ENCODE results near the gene GRIA3. TPM values are rescaled to one million over a fixed set of nuclear protein-coding genes. Genes with fewer than 3 reads are reported as not detected.
"Not testable (repeated sequence)": the region's sequence is repeated elsewhere in the genome, so short reads cannot be mapped to it uniquely, and the experiment has no call there.

Gene GRIA3
- total RNA-seq, 1 donor from 2014 or later = not detected

DNA sequence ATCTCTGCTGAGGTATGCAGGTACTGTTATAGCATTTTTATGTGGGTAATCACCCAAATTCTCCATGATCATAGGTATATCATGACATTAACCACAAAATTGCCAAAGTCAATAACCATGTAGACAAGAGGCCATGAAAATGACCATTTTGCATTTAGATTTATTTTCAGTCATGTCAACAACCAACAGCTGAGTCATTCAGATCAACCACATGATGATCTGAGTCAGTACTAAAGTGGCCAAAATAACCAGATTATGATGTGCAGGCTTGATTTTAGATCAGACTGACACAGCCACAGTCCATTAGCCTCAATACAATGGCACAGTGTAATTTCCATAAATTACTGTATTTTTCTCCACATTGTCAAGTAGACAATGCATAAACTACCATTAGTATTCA, 240.5 kb downstream of the GRIA3 start:
- Mint-ChIP-seq H3K27ac (no peak overlapping the region), H3K27me3 (ENCODE audit: low read depth) (no peaks in the 10 kb centered on the region), H3K36me3 (ENCODE audit: low read depth) (no peaks in the 10 kb centered on the region), H3K4me3 (ENCODE audit: low read depth) (no peak overlapping the region), H3K4me1 (ENCODE audit: low read depth) (peaks cover 2% of the 10 kb centered on the region), H3K9me3 (no peaks in the 10 kb centered on the region)
- intact Hi-C loops (cut with micrococcal nuclease) = no loop called here
- no peak for DNase-seq (ENCODE audit: low spot score)

DNA sequence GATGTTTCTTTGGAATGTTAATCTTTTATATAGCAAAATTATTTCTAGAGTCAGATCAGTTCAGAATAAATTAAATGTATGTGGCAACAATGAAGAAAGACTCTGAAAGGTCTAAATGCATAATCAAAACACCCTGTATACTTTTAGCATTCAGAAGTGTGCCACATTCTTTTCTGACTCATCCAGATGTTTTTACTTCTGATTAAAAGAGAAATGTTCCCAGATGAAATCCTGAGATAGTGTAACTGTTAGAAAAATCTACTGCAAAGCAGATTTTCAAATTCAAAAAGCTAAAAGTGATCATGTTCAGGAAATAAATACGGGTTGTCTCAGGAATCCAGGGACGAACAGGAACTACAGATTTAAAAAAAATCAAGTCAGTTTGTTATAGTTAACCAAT, 241.4 kb downstream of the GRIA3 start:
- Mint-ChIP-seq H3K4me3 (ENCODE audit: low read depth) (no peak overlapping the region), H3K9me3 (no peaks in the 10 kb centered on the region), H3K36me3 (ENCODE audit: low read depth) (no peaks in the 10 kb centered on the region), H3K27ac (no peak overlapping the region), H3K27me3 (ENCODE audit: low read depth) (no peaks in the 10 kb centered on the region), H3K4me1 (ENCODE audit: low read depth) (peaks cover 2% of the 10 kb centered on the region)
- intact Hi-C loops (cut with micrococcal nuclease) = no loop called here
- no peak for DNase-seq (ENCODE audit: low spot score)

GRCh38 chrX:123425904-123426303, 241.8 kb downstream of the GRIA3 start:
- intact Hi-C loops (cut with micrococcal nuclease) = no loop called here
- H3K36me3 Mint-ChIP-seq (ENCODE audit: low read depth) = no peaks in the 10 kb centered on the region
- H3K4me3 Mint-ChIP-seq (ENCODE audit: low read depth) = no peak overlapping the region
- H3K9me3 Mint-ChIP-seq = no peaks in the 10 kb centered on the region
- no peak overlapping the region for H3K27ac Mint-ChIP-seq
- no peak for DNase-seq (ENCODE audit: low spot score)
- H3K4me1 Mint-ChIP-seq (ENCODE audit: low read depth) = peaks cover 2% of the 10 kb centered on the region
- no peaks in the 10 kb centered on the region for H3K27me3 Mint-ChIP-seq (ENCODE audit: low read depth)

DNA sequence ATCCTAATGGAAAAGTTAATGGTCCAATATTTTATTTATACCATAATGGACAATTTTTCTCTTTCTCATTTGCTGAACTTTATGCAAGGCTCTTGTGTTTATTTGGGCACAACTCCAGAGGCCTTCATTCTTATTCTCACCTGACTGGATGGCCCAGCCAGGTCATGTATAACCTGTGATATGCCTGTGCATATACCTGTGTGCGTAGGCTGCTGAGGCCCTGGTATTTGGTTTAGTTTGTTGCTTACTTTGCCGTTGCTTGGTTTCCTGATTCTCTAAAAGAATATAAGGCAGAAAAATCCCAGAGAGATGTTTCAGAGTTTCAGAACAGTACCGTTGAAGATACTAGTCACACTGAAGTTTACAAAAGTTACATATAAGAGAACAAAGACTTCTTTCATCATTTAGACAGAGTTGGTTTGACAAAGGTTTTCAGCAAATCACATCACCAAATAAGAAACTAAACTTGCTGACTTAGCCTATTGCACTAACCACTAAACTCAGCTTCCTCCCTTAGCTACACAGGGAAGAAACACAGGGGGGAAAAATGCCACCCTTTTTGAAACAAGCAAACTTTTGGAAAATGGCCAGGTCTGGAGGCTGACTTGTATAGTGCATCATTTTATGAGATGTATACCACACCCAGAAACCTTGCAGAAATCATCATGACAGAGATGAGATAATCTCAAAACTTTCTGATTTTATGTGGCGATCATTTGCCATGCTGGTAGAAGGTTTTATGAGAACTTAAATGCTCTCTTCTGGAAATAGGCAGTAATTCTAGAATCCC, 248.5 kb downstream of the GRIA3 start:
- no peaks in the 10 kb centered on the region for H3K4me1 Mint-ChIP-seq (ENCODE audit: low read depth)
- H3K4me3 Mint-ChIP-seq (ENCODE audit: low read depth) = no peak overlapping the region
- intact Hi-C loops (cut with micrococcal nuclease) = no loop called here

GRCh38 chrX:123436512-123437136, 252.5 kb downstream of the GRIA3 start:
- H3K27ac Mint-ChIP-seq = no peak overlapping the region
- no peaks in the 10 kb centered on the region for H3K9me3 Mint-ChIP-seq
- H3K36me3 Mint-ChIP-seq (ENCODE audit: low read depth) = no peaks in the 10 kb centered on the region
- no peak overlapping the region for H3K4me3 Mint-ChIP-seq (ENCODE audit: low read depth)
- H3K27me3 Mint-ChIP-seq (ENCODE audit: low read depth) = no peaks in the 10 kb centered on the region
- H3K4me1 Mint-ChIP-seq (ENCODE audit: low read depth) = no peaks in the 10 kb centered on the region
- DNase-seq (ENCODE audit: low spot score) = no peak
- intact Hi-C loops (cut with micrococcal nuclease) = no loop called here

More for the DNA sequence above, 248.5 kb downstream of the GRIA3 start:
- H3K36me3 Mint-ChIP-seq (ENCODE audit: low read depth) = no peaks in the 10 kb centered on the region
- DNase-seq (ENCODE audit: low spot score) = no peak
- no peaks in the 10 kb centered on the region for H3K9me3 Mint-ChIP-seq
- no peak overlapping the region for H3K27ac Mint-ChIP-seq
- H3K27me3 Mint-ChIP-seq (ENCODE audit: low read depth) = no peaks in the 10 kb centered on the region

- H3K36me3 Mint-ChIP-seq (ENCODE audit: low read depth); H3K4me3 Mint-ChIP-seq (ENCODE audit: low read depth); H3K9me3 Mint-ChIP-seq; DNase-seq (ENCODE audit: low spot score); H3K27ac Mint-ChIP-seq; intact Hi-C loops (cut with micrococcal nuclease); H3K4me1 Mint-ChIP-seq (ENCODE audit: low read depth); H3K27me3 Mint-ChIP-seq (ENCODE audit: low read depth): not testable (repeated sequence)
These were observed 255.8 kb downstream of the GRIA3 start for GRCh38 chrX:123439926-123440325.

DNA sequence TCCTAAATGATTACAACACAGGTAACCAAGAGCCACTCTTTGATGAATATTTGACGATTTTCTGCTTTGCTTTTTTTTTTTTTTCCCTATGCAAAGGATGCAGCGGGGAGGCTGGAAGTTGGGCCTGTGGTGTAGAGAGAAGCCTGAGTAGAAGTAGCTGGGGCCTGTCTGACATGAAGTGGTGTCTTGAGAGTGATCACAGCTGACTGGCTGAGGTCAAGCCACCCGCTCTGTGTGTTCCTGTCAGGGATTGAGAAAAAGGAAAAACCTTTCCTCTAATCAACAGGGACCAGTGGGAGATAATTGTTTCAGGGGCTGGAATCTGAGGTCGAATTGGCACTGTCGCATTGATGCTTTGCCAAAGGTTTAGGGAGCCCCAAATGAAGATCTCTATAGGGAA, 258.7 kb downstream of the GRIA3 start:
- no peak for DNase-seq (ENCODE audit: low spot score)
- H3K4me3 Mint-ChIP-seq (ENCODE audit: low read depth) = no peak overlapping the region
- intact Hi-C loops (cut with micrococcal nuclease) = no loop called here
- no peaks in the 10 kb centered on the region for H3K27me3 Mint-ChIP-seq (ENCODE audit: low read depth)
- H3K36me3 Mint-ChIP-seq (ENCODE audit: low read depth) = no peaks in the 10 kb centered on the region
- no peaks in the 10 kb centered on the region for H3K4me1 Mint-ChIP-seq (ENCODE audit: low read depth)
- no peak overlapping the region for H3K27ac Mint-ChIP-seq
- no peaks in the 10 kb centered on the region for H3K9me3 Mint-ChIP-seq

DNA sequence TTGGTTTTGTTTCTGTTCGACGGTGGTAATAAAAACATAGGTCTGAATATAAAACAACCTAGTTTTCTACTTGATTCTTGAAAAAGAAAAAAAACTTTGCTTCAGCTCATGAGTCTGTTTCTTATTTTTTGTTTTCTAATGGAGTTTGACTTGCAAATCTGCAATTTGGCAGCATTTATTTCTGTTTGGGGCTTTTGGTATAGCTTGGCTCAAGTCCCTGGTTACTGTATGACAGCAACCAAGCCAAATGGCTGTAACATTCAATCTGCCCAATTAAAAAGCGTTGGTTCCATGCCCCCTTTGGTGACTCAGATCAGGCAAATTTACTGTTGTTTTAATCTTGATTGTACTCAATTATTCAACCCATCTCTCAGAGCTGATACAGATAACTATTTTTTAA, 263.4 kb downstream of the GRIA3 start:
- H3K9me3 Mint-ChIP-seq = no peaks in the 10 kb centered on the region
- DNase-seq (ENCODE audit: low spot score) = no peak
- intact Hi-C loops (cut with micrococcal nuclease) = no loop called here
- no peaks in the 10 kb centered on the region for H3K36me3 Mint-ChIP-seq (ENCODE audit: low read depth)
- H3K4me1 Mint-ChIP-seq (ENCODE audit: low read depth) = no peaks in the 10 kb centered on the region
- no peak overlapping the region for H3K27ac Mint-ChIP-seq
- H3K27me3 Mint-ChIP-seq (ENCODE audit: low read depth) = no peaks in the 10 kb centered on the region
- no peak overlapping the region for H3K4me3 Mint-ChIP-seq (ENCODE audit: low read depth)

GRCh38 chrX:123449335-123449734, 265.3 kb downstream of the GRIA3 start:
- no peaks in the 10 kb centered on the region for H3K27me3 Mint-ChIP-seq (ENCODE audit: low read depth)
- no peaks in the 10 kb centered on the region for H3K9me3 Mint-ChIP-seq
- intact Hi-C loops (cut with micrococcal nuclease) = no loop called here
- H3K27ac Mint-ChIP-seq = no peak overlapping the region
- no peaks in the 10 kb centered on the region for H3K36me3 Mint-ChIP-seq (ENCODE audit: low read depth)
- H3K4me1 Mint-ChIP-seq (ENCODE audit: low read depth) = no peaks in the 10 kb centered on the region
- H3K4me3 Mint-ChIP-seq (ENCODE audit: low read depth) = no peak overlapping the region
- DNase-seq (ENCODE audit: low spot score) = no peak

DNA sequence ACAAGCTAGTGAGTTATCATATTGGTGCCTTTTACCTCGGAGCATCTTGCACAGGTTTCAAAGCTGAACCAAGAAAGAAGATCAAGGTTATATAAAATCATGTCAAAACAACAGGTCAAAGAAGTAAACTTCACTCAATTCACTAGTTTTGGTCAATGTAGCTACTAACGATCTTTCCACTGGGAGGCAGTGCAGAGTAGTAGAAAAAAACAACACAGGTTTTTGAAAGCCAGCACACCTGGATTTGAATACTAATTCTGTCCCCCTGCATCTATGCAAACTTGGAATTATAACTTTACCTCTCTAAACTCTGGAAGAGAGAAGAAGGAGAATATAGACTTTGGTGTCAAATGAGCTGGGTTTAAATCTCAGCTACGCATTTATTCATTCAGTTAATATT, 266.1 kb downstream of the GRIA3 start:
- Mint-ChIP-seq H3K4me3 (ENCODE audit: low read depth) (no peak overlapping the region), H3K36me3 (ENCODE audit: low read depth) (no peaks in the 10 kb centered on the region), H3K4me1 (ENCODE audit: low read depth) (no peaks in the 10 kb centered on the region), H3K27me3 (ENCODE audit: low read depth) (no peaks in the 10 kb centered on the region), H3K27ac (no peak overlapping the region), H3K9me3 (no peaks in the 10 kb centered on the region)
- no peak for DNase-seq (ENCODE audit: low spot score)
- intact Hi-C loops (cut with micrococcal nuclease) = no loop called here

GRCh38 chrX:123454712-123455431, 270.8 kb downstream of the GRIA3 start:
- H3K4me1 Mint-ChIP-seq (ENCODE audit: low read depth) = no peaks in the 10 kb centered on the region
- no peak overlapping the region for H3K27ac Mint-ChIP-seq
- no peak for DNase-seq (ENCODE audit: low spot score)
- intact Hi-C loops (cut with micrococcal nuclease) = no loop called here
- no peaks in the 10 kb centered on the region for H3K36me3 Mint-ChIP-seq (ENCODE audit: low read depth)
- no peak overlapping the region for H3K4me3 Mint-ChIP-seq (ENCODE audit: low read depth)
- H3K9me3 Mint-ChIP-seq = no peaks in the 10 kb centered on the region
- no peaks in the 10 kb centered on the region for H3K27me3 Mint-ChIP-seq (ENCODE audit: low read depth)

GRCh38 chrX:123455693-123456092, 271.6 kb downstream of the GRIA3 start:
- Mint-ChIP-seq H3K9me3 (no peaks in the 10 kb centered on the region), H3K36me3 (ENCODE audit: low read depth) (no peaks in the 10 kb centered on the region), H3K27me3 (ENCODE audit: low read depth) (no peaks in the 10 kb centered on the region), H3K27ac (no peak overlapping the region), H3K4me3 (ENCODE audit: low read depth) (no peak overlapping the region), H3K4me1 (ENCODE audit: low read depth) (no peaks in the 10 kb centered on the region)
- no peak for DNase-seq (ENCODE audit: low spot score)
- intact Hi-C loops (cut with micrococcal nuclease) = no loop called here

DNA sequence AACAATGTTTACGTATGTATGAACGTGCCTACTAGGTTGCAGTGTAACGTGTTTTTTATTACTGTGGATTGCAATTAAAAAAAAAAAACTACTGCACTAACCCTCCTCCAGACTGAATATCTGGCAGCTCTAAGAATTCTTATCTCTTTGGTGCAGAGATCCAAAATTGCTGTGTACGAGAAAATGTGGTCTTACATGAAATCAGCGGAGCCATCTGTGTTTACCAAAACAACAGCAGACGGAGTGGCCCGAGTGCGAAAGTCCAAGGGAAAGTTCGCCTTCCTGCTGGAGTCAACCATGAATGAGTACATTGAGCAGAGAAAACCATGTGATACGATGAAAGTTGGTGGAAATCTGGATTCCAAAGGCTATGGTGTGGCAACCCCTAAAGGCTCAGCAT, 280.6 kb downstream of the GRIA3 start:
- no peaks in the 10 kb centered on the region for H3K9me3 Mint-ChIP-seq
- H3K27me3 Mint-ChIP-seq (ENCODE audit: low read depth) = no peaks in the 10 kb centered on the region
- intact Hi-C loops (cut with micrococcal nuclease) = no loop called here
- no peak for DNase-seq (ENCODE audit: low spot score)
- H3K36me3 Mint-ChIP-seq (ENCODE audit: low read depth) = no peaks in the 10 kb centered on the region
- H3K4me3 Mint-ChIP-seq (ENCODE audit: low read depth) = no peak overlapping the region
- H3K27ac Mint-ChIP-seq = no peak overlapping the region
- H3K4me1 Mint-ChIP-seq (ENCODE audit: low read depth) = no peaks in the 10 kb centered on the region

All from activated T-helper 2 cell treated with anti-CD3 and anti-CD28 coated beads, Interferon-gamma antibody, Interleukin-2, Interleukin-4, amounts not matched to agents 10 μg/mL and 5 μg/mL and 100 μg/mL, durations not matched to agents 14 hours and 24 hours and 36 hours (primary cell).